Ovary (tissue), 3 donors: ENCODE results near the gene PPP1CA.

Source experiments
- CTCF ChIP-seq, 3 donors: fragments of 450-650 bp in 2 of 3; fragments of 200-600 bp in 1 of 3; IDR thresholded peaks; one replicate each; pipeline versions ENCODE4 v1.5.1 to v1.8.0; 2016 to 2022; ENCODE audit warnings: antibody characterized with exemption in 3 of 3, mild to moderate bottlenecking in 1 of 3
- POLR2A ChIP-seq: fragments of 450-650 bp; IDR thresholded peaks from one replicate; pipeline ENCODE4 v1.6.1; 2017; ENCODE audit warnings: antibody characterized with exemption, mild to moderate bottlenecking, moderate library complexity
- donor health status: DM: no; HTN: no; CAD: no.

GRCh38 chr11:67372993-67373647 is 28.5 kb downstream of the PPP1CA start, which contains the start of gene CLCF1:
- TF ChIP-seq CTCF (IDR thresholded peaks at IDR 0.05): no peak
- no peak for TF ChIP-seq POLR2A
